Psoas muscle (tissue), 8 donors: Measurements from ENCODE around the gene SLC66A2. TPM values are rescaled to one million over a fixed set of nuclear protein-coding genes. Genes with fewer than 3 reads are reported as not detected.

Experiments
- ATAC-seq, 4 donors: fragments of 200-7000 bp; cut with Tn5 transposase; one replicate each; pipeline ENCODE4 v1.9.1; 2020; ENCODE audit warnings: moderate library complexity in 3 of 4, mild to moderate bottlenecking in 2 of 4
- DNase-seq, 2 donors: peaks; one replicate each; pipeline ENCODE4 v3.0.0-alpha.2; 2020
- H3K27ac ChIP-seq: fragments of 200-600 bp; one replicate; pipeline ENCODE4 v1.8.0; 2022
- H3K27me3 ChIP-seq, 3 donors: fragments of 200-600 bp in 1 of 3; one replicate each; pipeline versions ENCODE4 v1.6.1 to v1.8.0; 2013 to 2022; ENCODE audit warnings: low read length in 2 of 3, mild to moderate bottlenecking in 2 of 3, moderate library complexity in 1 of 3; ENCODE audit not compliant: insufficient read depth in 3 of 3
- H3K36me3 ChIP-seq, 2 donors: fragments of 200-600 bp in 1 of 2; one replicate each; pipeline versions ENCODE4 v1.6.1 to v1.8.0; 2013 to 2022; ENCODE audit warnings: low read depth in 1 of 2, mild to moderate bottlenecking in 1 of 2, moderate library complexity in 1 of 2; ENCODE audit not compliant: insufficient read depth in 1 of 2
- H3K4me1 ChIP-seq: fragments of 200-600 bp; one replicate; pipeline ENCODE4 v1.8.0; 2022
- H3K4me3 ChIP-seq: fragments of 200-600 bp; one replicate; pipeline ENCODE4 v1.8.0; 2022; ENCODE audit warnings: mild to moderate bottlenecking
- H3K9me3 ChIP-seq: fragments of 200-600 bp; one replicate; pipeline ENCODE4 v1.8.0; 2022
- CTCF ChIP-seq: fragments of 200-600 bp; IDR thresholded peaks from one replicate; pipeline ENCODE4 v1.8.0; 2022; ENCODE audit warnings: antibody characterized with exemption
- WGBS, 3 donors: extraction: QIAGEN DNeasy Blood & Tissue Kit; methylation state at CpG; one replicate each; pipeline versions ENCODE4 v1.1.6 to v1.1.7; 2013; 5-methylcytosine and 5-hydroxymethylcytosine counted together
- intact Hi-C, 2 donors: fragments of 100-400 bp; cut with DNase I; formaldehyde crosslinking; loops; one replicate each; pipeline versions ENCODE4 v1.11.0 to v1.14.2; 2022
- polyA plus RNA-seq, 3 donors: library from polyadenylated mRNA; stranded (reverse); fragments of 200-250 nt; gene quantifications; one replicate each; pipeline ENCODE4 v1.2.3, GENCODE V29; 2013
- total RNA-seq, 4 donors: library from RNA; stranded (reverse); fragmentation: NEBNext Ultra II Directional in 2 of 4; extraction: Animal tissue kit (Norgen Biotek cat#: 25700) in 2 of 4; gene quantifications; one replicate each; pipeline versions ENCODE4 v1.2.1 to v1.2.4, GENCODE V29; 2021 to 2023
- donor health status: healthy with polysubstance abuse.
- donor health status: DM: no; HTN: no; CAD: no; lungs with moderate emphysema.
- donor health status: Bipolar disorder and iron deficiency.
- donor health status: healthy.
- donor health status: DM: yes; HTN: yes; CAD: no.
- donor health status: DM: no; HTN: no; CAD: no.
- donor health status: DM: no; HTN: no; CAD: no.
- donor health status: DM: yes; HTN: yes; CAD: no.

The SLC66A2 gene
- total and polyA plus RNA-seq, 7 donors = 36.4 to 160 (median 67.7) TPM

GRCh38 chr18:79945118-79946042, 6.1 kb downstream of the SLC66A2 start:
- WGBS, 3 donors = 52 to 69% (median 64%) methylated on average over 17 of the region's 17 CpGs
- Histone ChIP-seq H3K4me1 (peaks cover 54% of the 10 kb centered on the region), H3K27ac (no peak overlapping the region), H3K36me3 (peaks cover 4 to 35% of the 10 kb centered on the region in 2 donors), H3K9me3 (no peaks in the 10 kb centered on the region), H3K27me3 (no peaks in the 10 kb centered on the region), H3K4me3 (no peak overlapping the region)
- ATAC-seq (peak in 2 of 4 donors; percentile 5 to 32), DNase-seq (peak in 1 of 2 donors; percentile 53)
- no peak for TF ChIP-seq CTCF
- intact Hi-C loops = loop anchor here (10.0 kb wide), 2 partner anchors 271 to 561 kb away; partner anchors contain the start of gene CTDP1 (in 1 of the 2)

GRCh38 chr18:79944746-79945117, 6.7 kb downstream of the SLC66A2 start:
- intact Hi-C loops = loop anchor here (10.0 kb wide), 2 partner anchors 270 to 560 kb away; partner anchors contain the start of gene CTDP1 (in 1 of the 2)
- no peak for TF ChIP-seq CTCF
- Histone ChIP-seq H3K27me3 (no peaks in the 10 kb centered on the region), H3K36me3 (peaks cover 4 to 35% of the 10 kb centered on the region in 2 donors), H3K4me1 (peaks cover 48% of the 10 kb centered on the region), H3K27ac (no peak overlapping the region), H3K4me3 (no peak overlapping the region), H3K9me3 (no peaks in the 10 kb centered on the region)
- ATAC-seq = no peak
- peak in 1 of 2 donors; percentile 8 for DNase-seq
- 77 to 81% (median 81%) methylated on average over 3 of the region's 3 CpGs for WGBS, 3 donors

GRCh38 chr18:79944126-79944731, 7.2 kb downstream of the SLC66A2 start:
- H3K4me1 ChIP-seq = peaks cover 45% of the 10 kb centered on the region
- 61 to 73% (median 67%) methylated on average over 11 of the region's 11 CpGs for WGBS, 3 donors
- TF ChIP-seq CTCF = no peak
- H3K36me3 ChIP-seq = peaks cover 4 to 34% of the 10 kb centered on the region in 2 donors
- H3K4me3 ChIP-seq = no peak overlapping the region
- H3K27ac ChIP-seq = no peak overlapping the region
- no peaks in the 10 kb centered on the region for H3K27me3 ChIP-seq
- intact Hi-C loops = loop anchor here (10.0 kb wide), 2 partner anchors 269 to 559 kb away; partner anchors contain the start of gene CTDP1 (in 1 of the 2)
- ATAC-seq = peak in 1 of 4 donors; percentile 26
- no peaks in the 10 kb centered on the region for H3K9me3 ChIP-seq
- peak in 1 of 2 donors; percentile 45 for DNase-seq

GRCh38 chr18:79943608-79944125, 7.8 kb downstream of the SLC66A2 start:
- H3K36me3 ChIP-seq = peaks cover 4 to 31% of the 10 kb centered on the region in 2 donors
- no peak overlapping the region for H3K4me3 ChIP-seq
- TF ChIP-seq CTCF = no peak
- DNase-seq = peak in 1 of 2 donors; percentile 43
- ATAC-seq = no peak
- no peak overlapping the region for H3K27ac ChIP-seq
- WGBS, 3 donors = 91 to 94% (median 93%) methylated on average over 14 to 20 of the region's 20 CpGs
- H3K9me3 ChIP-seq = no peaks in the 10 kb centered on the region
- no peaks in the 10 kb centered on the region for H3K27me3 ChIP-seq
- peaks cover 46% of the 10 kb centered on the region for H3K4me1 ChIP-seq
- intact Hi-C loops = loop anchor here (10.0 kb wide), 2 partner anchors 269 to 559 kb away; partner anchors contain the start of gene CTDP1 (in 1 of the 2)
